A204.1 (cell line): ENCODE results near the gene XIRP2.

Experiments
- FAIRE-seq: peaks from 2 replicates; lab custom pipeline; 2012; peaks lifted over from hg19 to GRCh38; lab: Jason Lieb, UNC

XIRP2 gene

DNA sequence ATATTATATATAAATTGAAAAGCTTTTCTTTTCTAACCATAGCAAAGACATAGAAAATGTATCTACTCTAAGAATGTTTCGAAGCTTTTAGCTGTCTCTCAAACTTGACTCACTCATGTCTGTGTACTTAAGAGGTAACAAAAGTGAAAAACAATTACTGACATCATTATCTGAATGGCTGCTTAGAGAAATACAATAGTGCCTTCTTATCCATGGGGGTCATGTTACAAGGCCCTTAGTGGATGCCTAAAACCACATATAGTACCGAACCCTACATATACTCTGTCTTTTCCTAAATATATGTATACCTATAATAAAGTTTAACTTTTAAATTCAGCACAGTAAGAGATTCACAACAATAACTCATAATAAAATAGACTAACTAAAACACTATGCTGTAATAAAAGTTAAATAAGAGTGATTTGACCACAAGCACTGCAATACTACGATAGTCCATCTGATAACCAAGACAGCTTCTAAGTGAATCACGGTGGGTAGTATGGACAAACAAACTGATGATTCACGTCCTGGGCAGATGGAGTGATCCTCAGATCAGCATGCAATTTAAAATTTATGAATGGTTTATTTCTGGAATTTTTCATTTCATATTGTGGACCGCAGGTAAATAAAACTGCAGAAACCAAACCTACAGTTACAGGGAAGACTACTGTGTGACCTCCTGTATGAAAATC is 246.2 kb downstream of the XIRP2 start:
- no peak for FAIRE-seq

DNA sequence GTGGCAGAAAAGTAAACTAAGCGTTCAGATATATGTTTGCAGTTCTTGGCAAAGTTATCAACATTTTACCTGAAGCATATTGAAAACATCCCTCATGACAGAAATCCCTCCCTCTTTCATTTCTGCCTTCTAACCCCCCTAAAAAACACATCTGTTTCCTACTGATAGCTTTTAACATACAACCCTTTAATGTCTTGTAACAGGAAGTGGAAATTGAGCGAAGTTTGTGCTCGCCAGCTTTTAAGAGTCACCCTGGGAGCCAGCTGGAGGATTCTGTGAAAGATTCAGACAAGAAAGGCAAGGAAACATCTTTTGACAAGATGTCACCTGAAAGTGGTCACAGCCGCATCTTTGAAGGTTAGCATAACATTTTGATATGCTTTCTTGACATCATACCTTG is 247.4 kb downstream of the XIRP2 start:
- no peak for FAIRE-seq

DNA sequence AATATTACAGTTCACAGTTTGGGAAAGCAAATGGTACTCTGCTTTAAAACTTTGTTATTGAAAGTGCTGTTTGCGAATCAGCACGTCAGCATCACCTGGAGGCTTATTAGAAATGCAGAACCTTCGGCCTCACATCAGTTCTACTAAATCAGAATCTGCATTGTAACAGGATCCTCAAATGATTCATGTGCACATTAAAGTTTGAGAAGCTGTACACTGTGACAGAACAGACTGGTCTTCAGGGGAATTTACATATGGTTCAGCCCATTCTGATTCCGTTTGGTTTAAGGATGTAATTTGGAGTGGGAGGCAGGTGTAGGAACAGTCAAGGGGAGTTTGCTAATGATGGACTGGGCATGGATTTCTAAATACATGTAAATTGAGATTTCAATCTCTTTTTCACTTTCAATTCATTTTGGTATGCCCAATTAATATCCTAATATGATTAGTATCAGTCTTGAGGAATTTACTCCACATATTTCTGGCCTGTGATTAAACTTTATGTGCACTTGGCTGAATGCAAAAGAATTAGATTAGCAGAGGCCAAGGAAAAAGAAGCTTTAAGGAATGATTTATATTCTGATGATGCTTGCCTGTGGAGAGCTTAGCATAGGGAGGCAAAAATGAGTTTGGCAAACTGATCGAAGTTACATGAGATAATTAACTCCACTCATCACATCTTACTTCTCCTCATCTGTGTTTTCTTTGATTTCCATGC is 248.8 kb downstream of the XIRP2 start:
- FAIRE-seq, result no peak

DNA sequence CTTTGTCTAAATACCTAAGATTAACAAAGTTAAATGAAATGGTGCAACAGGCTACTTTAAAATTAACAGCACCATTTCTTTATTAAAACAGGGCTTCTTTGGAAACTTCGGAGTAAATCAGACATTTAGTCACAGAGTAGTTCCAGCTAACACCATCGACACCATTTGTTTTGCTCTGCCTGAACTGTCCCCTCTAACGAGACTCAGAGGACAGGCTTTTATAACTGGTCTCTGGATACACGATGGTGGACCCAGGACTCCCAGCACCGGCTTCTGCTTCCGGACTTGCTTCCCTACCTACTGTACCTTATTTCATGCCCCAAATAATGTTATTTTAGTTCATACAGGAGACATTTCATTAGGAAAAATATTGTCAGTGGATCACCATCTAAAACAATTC is 252.1 kb downstream of the XIRP2 start:
- FAIRE-seq, result no peak

DNA sequence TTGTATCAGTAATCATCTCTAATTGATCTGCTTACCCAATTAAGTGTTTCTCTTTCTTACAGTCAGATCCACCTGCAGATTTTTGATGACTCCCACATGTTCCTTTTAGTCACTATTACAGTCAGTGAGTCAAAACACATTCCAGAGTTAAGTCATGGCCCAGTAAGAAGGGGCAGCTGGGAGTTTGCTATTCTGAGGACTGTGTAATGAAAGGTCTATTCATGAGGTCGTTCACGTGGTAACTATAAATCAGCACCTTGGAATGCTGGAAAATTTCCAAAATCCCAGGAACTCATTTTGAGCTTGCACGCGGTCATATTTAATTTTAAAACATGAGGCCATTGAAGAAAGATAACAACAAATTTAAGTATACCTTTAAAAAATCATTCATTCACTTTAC is 252.5 kb downstream of the XIRP2 start:
- FAIRE-seq, result no peak

DNA sequence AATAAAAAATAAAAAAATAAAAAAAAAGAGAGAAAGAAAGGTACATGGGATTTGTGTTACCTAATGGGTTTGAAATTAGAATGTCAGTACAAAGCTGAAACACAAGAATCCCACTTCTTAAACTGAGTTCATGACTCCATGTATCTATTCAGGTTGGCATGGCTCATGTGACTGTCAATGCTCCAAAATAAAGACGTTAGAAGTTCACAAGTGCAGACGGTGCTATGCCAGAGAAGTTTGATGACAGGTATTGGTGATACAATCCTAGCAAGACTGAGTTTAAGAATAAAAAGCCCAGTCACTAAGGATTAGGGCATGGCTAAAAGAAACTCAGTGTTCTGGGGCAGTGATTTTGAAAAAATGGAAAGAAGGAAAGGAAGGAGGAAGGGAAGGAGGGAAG is 254.3 kb downstream of the XIRP2 start:
- no peak for FAIRE-seq

DNA sequence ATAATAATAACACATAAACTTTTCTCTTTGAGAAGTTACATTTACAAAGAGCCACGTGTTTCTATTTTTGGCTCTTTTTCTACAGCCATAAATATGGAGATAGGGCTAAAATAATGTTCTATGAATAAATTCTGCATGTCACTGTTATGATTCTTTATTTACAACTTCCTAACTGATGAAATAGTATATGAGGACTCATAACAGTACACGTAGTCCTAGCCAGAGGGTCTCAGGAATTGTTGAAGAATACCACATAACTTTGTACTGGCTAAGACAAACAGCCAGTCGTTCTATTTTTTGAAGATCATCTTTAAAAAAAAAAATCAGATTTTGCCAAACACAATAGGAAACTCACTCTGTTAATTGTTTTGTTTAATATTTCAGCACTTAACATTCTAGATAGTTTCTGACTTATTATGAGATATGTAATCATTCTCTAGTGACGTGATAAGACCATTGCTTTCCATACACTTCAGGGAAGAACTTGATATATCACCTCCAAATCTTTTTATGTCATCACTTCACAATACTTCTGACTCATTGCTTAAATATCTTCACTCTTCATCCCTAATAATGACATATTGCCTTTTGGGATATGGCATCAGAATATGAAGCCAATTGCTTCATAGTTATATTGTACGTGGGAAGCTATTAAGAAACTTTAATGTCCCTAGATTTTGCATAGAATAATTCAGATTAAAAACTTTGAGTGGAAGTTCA is 256.1 kb downstream of the XIRP2 start:
- FAIRE-seq, result no peak

DNA sequence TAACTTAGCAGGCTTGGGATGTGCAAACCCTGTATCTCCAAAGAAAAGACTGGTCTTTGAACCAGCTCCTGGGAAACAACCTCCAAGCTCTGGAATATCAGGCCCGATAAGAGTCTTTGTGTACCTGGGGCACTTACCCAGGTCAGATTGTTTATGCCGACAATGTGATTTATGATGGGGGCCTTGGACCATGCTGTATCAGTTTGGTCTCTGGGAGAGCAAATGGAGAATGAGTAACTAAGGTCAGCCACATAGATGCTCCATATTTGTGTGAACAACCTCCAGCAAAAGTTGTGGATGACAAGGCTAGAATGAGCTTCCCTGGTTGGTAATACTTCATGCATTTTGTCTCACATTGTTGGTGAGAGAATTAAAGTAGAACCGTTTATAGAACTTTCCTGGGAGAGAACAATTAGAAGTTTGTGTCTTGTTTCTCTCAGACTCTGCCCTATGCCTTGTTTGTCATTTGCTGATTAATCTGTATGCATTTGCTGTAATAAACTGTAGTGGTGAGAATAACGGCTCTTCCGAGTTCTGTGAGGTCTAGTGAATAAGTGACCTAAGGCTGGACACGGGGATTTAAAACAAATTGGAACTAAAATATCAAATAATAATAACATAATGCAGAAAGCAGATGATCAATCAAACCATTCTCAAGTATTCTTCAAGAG is 259.1 kb downstream of the XIRP2 start:
- no peak for FAIRE-seq

DNA sequence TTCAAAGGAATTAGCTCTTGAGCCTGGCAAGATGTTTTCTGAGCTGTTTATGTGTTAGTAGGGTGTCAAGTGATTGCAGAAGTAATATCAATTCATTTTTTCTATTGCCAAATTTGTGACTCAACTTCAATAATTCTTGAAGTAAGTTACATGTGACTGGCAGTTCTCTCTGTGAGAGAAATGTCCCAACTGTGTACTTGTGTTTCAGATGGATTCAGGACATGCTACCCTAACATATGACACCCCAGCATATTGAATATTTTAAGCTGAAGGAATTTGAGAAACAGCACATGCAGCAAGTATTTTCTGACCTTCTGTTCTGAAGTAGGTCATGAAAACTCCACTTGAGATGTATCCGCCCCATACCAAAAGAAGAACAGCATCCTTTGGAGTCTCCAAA is 263.6 kb downstream of the XIRP2 start:
- no peak for FAIRE-seq

DNA sequence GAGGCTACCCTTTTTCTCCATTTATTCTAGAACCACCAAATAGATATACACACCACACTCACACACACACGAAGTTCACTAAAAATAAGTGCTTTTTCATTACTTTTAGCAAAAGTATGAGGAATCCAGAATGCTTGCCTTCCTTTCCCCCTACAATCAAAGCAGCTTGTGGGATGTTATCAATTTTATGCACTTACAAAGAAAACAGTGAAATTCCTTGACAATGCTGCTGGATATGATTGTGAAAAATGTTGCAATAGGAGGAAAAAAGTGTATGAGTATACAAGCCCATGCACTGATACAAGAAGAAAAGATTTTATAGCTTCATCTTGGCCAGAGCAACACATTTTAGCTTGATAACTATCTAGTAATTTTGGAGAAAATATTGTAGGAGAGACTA is 269.2 kb downstream of the XIRP2 start:
- FAIRE-seq, result no peak

DNA sequence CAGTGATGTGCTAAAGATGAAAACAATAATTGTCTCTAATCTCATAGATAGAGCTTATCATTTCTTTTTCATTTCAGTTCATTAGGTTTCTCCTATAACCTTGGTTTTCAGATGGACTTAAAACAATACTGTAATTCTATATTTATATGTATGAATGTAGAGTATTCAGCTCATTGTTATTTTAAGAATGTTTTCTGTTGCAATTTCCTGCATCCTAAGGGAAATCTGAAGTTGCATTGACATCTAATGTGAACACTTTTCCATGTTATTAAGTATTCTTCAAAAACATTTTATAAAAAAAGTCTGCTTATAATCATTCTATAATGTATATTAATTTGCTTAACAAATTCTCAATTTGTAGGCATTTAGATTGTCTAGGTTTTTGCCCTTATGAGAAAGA is 288.9 kb downstream of the XIRP2 start:
- no peak for FAIRE-seq

DNA sequence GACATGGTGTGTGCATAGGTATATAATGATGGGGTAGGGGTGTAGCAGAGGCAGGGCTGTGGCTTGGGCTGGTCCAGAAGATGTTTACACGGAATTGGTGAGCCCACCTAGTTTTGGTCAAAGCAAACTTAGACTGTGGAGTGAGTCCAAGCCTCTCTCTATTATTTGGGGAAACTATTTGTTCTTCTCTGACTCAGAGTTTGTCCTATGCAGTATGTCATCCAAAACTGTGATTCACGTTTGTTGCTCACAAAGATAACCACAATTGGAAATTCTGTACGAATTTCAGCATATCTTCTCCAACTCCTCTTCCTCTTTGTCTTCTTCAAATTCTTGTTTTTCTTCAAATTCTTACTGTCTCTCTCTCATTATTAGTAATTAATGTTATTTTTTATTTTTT is 292.9 kb downstream of the XIRP2 start:
- no peak for FAIRE-seq

DNA sequence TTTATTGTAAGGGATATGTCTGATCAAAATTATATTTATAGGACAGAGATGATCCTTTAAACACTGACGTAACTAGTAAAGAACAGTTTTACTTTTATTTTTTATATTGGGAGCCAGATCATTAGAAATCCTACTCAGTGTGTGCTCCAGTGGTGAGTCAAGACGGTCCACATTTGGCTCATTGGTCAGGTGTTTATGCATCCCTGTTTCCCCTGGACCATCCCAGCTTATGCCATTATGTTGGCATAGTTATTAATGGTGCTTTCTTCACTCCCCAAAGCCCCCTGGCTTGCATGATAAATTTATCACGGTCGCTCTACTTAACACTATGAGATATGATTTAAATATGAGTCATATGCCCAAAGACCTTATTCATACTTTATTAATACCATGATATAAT is 293.4 kb downstream of the XIRP2 start:
- no peak for FAIRE-seq

DNA sequence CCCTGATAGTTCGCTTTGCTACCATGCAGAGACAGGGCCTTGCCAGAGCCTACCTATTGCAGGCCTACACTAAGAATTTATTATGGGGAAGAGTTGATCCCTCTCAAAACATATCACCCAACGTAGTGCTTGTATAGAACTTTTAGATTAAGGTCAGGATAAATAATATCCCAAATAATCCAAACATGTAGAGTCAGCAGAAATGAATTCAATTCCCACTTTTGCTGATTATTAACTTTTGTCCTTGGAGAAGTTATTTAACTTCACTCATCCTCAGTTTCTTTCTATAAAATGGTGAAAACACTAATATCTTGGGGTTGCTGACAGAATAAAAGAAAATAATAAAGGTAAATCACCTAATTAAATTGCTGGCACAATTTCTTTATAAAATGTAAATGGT is 294.1 kb downstream of the XIRP2 start:
- no peak for FAIRE-seq

DNA sequence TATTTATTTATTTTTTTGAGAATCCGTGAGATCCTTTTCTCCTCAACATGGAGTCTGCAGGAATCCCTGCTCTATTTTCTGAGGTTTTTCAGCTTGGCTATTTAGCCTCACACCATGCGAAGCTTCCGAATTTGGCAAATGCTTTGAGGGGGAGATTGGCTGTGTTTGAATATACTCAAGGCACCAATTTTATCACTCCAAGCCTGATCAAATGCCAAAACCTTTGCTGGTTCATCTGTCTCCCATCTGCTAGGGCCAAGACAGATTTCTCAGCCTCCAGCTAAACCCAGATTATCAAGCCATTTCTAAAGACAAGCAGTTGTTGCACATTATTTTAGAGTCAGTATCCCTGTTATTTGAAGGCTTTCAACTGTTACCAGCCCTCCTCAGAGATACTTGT is 295.7 kb downstream of the XIRP2 start:
- no peak for FAIRE-seq

DNA sequence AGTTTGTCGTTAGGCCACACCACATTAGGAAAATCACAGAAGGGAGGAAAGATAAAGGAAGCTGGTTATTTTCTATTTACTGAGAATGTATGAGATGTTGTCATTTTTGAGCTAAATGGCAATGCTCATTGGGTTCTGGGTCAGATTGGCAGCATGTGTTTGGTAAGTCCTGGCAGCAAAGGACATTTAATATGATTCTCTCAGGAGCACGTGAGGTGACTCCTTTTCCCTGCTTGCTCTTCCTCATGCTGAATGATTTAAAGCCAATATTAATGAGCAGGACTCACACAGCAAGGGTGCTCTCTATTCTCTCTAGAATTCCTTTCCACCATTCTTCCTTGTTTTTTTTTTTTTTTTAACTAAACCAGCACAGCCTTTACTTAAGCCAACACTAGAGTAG is 298.2 kb downstream of the XIRP2 start:
- FAIRE-seq, result no peak

DNA sequence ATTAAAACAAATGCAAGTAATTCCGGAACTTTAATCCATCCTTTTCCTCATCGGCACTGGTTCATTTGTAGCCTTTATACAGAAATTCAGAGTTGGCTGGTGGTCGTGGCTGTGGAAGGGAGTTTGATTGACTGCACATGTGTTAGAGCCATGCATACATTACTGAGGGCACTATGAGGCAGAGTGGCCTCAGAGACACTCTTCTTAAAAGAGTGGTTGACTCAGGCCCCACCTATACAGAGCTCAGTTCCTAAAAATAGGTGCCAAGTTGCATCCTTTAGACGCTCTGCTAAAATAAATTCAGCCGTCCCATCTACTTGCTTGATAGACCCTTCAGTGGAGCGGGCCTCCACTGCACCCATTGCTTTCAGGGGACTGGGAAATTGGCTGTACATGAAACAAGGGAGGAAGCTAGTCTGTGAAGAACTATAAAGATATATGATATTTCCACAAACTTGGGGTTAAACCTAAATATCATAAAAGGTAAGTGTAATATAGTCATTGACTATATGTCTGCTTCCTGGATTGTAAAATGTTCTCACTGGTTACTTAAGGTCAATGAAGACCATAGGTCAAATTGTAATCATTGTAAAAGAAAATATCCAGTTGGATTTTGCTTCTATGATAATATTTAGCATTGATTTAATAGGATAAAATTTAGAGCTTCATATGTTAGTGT is 298.9 kb downstream of the XIRP2 start:
- no peak for FAIRE-seq

DNA sequence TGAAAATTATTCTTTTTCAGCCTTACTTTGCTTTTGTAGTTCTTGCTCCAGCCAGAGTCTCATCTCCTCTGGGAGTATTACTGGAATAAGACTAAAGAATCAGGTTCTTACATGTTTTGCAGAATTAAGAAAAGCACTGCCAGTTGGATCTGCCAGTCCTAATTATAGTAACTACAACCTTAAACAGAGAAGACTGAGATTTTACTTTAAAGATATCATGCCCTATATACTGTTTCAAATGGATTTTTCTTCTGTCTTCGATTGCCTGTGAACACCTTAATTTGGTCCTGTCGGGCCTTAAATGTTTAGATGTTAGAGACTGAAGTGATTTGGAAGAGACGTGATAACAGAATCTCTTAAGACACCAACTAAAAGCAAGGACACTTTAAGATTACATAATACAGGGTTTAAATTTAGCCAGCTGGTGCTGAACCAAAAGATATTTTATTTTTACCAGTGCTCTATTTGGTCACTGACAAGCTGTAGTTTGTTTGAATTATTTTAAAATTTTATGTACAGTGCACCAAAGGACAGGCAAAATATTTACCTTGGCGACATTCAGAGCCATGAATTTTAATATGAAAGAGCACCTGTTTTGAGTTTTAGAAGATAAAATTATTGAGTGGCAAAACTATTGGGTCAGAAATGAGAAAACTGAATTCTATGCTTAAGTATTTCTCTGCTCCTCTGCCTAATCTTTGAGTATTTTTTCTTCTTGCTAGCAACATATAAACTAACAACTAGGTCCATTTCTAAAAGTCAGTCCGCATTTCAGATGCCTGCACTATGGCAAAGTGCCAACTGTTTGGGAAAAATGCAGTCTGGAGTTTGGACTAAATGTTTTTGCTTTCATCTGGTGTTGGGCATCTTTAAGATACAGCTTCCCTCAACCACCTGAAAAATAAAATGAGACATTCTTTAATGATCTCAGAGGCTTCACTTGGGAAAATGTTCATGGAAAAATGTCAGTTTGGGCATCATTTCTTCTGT is 300.0 kb downstream of the XIRP2 start:
- no peak for FAIRE-seq

DNA sequence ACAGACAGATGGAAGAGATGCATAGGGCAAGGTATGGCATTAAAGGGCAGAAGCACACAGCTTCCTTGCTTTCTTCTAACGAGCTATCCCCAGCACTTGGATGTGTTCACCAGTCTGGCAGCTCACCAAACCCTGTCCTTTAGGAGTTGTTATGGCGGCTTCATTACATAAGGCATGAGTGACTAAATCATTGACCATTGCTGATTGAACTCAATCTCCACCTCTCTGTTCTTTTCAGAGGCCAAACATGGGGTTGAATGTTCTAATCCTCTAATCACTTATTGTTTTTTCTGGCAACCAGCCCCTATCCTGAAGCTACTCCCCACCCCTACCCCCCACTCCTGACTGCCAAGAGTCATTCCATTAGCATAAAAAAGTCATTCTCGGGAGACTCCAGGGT is 301.8 kb downstream of the XIRP2 start:
- no peak for FAIRE-seq

DNA sequence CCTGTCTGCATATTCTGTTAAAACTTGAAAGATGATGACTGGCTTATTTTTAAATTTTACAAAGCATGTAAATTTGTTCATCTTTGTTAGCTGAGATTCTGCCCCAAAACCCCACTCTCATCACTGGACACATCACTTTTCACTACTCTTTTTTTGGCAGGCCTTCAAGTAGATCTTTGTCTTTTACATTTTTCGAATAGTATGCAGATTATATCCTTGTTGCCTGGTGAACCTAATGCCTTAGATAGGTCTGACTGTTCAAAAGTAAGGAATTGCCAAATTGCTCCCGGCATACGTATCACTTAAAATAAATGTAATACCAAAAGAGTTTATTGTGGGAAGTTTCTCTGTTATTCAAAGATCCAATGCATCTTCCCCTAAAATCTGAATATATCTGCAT is 303.3 kb downstream of the XIRP2 start:
- no peak for FAIRE-seq

DNA sequence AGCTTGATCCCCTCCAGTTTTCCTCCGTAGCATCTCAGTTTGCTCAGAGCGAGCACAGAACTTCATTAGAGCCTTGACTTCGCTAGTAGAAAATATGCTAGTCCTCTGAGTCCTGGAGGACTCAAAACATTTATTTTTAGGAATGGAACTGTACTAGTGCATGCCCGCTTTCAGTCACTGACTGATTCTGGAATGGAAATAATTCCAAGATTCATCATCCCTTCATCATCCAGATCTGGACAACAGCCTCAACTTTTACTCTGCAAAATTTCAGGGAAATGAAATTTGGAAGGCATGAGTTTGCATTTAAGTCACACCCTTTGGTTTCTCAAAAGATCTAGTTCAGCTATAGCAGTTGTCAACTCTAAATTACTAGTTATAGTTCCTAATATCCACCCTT is 304.6 kb downstream of the XIRP2 start:
- no peak for FAIRE-seq
